Measurements from ENCODE around the gene ABCC11.

Gene ABCC11

DNA sequence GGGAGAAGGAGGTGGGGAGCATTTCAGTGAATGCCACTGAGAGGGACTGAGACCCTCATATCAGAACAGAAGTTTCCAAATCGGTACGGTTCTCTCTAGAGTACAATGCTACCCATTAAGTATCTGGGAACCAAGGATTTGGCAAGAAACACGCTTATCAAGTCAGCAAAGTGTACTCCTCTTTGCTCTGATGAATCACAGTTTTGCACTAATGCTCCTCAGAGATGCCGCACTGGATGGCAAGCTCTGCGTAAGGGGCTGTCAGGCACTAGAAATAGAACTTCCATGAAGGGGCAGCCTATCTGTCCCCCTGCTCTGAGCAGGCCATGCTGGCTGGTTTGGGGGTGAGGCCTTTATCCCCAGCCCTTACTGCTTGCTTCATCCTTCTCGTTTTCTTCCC is 86.8 kb downstream of the ABCC11 start:
- DNase-seq: no peak

DNA sequence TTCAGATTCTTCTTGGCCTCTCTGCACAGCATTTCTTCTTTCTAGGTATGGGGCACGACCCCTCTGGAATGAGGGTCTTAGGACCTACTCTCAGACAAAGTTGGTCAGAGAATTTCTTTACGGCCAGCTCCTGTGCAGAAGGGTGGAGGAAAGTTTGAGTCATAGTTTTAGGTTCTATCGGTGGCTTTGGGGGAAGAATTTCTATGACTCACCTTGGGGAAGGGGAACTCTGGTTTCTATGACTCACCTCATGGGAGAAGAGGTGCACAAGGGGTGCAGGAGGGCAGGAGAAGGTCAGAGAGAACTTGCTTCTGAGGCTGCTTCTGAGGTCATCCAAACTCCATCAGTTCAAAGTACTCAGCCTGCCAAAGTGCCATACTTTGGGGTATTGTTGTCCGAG is 89.0 kb downstream of the ABCC11 start:
- DNase-seq: no peak

- DNase-seq: no peak
Measured at GRCh38 chr16:48157794-48158193, 89.5 kb downstream of the ABCC11 start.

GRCh38 chr16:48157302-48157701 is 90.0 kb downstream of the ABCC11 start:
- no peak for DNase-seq

DNA sequence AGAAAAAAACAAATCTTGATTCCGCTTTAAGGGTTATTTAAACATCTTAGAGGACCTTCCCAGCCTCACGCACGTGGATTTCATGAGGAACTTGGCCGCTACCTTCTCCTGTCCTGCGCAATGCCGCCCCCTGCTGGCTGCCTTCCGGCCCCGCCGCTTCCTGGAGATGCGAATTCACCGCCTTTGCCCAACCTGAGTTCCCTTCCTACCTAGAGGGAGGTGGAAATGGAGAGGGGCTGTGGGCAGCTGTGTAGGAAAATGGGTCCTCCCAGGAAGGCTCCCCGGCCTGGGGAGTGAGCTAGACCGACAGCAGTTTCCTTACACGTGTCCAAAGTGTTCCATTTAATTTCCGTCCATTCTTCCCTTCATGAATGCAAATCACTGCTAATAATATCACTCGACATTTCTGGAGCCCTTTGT is 90.5 kb downstream of the ABCC11 start:
- DNase-seq: peak; percentile 67

- DNase-seq: no peak
Measured at GRCh38 chr16:48155926-48156789, 91.2 kb downstream of the ABCC11 start, which contains the start of gene ABCC12. Gene ABCC12 (minus strand): TSS chr16:48155993. CDS start chr16:48146424, 9,569 bp downstream.

- no peak for DNase-seq
Measured at GRCh38 chr16:48153774-48154173, 93.6 kb downstream of the ABCC11 start.

GRCh38 chr16:48152226-48152625 is 95.1 kb downstream of the ABCC11 start:
- no peak for DNase-seq

- no peak for DNase-seq
Measured at GRCh38 chr16:48150707-48151106, 96.6 kb downstream of the ABCC11 start.

GRCh38 chr16:48146710-48147109 is 100.6 kb downstream of the ABCC11 start:
- no peak for DNase-seq

- no peak for DNase-seq
Measured at GRCh38 chr16:48146131-48146530, 101.2 kb downstream of the ABCC11 start.

DNA sequence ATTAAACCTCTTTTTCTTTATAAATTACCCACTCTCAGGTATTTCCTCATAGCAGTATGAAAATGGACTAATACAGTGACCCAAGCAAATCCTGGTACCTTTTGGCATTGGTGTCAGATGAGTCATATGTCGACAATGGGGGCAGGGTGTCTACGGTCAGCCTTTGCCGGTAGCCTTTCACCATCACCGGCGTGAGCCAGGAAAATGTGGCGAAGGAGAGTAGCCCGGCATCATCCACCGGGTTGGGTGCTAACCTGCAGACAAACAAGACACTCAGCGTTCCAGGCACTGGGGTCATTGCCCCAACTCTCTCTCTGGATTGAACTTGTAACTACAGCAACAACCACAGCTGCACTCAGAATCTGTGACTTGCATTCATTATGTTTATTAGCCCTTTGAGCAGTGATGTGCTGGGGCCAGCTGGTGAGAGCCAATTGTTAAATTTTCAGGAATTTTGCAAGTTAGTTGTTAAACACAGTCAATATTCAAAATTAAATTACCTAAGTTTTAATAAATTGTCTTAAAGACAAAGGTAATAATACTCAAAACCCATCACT is 103.4 kb downstream of the ABCC11 start:
- no peak for DNase-seq

DNA sequence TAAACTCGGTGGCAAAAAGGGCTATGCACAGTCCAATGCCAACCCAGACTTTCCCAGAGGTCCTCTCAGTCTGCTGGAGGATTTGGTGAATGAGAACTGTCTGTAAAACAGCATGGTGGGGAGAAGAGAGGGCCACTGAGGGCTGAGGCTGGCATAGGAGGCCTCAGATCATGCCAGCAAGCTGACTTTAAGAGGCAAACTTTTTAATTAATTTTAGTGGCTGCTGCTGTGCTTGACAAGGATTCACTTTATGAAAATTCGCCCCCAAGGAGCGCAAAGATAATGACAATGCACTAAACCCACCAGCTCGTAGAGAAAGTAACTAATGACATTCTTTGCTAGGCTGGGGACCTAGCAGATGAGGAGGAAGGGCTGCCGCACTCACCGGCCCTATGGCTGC is 106.5 kb downstream of the ABCC11 start:
- DNase-seq: no peak

DNA sequence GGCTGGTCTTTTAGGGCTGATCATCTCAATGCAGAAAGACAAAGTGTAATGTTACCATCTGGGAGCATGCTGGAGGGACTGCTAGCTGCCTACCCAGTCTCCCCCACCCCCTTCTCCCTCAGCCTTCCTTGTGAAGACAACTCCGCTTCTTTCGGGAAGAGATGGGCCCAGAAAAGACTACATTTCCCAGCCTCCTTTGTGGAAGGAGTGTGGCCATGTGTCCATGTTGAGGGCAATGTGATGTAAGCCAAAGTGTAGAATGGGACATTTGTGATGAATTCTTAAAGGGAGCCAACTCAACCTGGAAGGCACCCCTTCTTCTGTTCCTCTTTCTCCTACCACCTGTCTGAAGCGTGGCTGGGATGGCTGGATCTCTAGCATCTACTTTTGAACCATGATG is 107.8 kb downstream of the ABCC11 start:
- DNase-seq: no peak

DNA sequence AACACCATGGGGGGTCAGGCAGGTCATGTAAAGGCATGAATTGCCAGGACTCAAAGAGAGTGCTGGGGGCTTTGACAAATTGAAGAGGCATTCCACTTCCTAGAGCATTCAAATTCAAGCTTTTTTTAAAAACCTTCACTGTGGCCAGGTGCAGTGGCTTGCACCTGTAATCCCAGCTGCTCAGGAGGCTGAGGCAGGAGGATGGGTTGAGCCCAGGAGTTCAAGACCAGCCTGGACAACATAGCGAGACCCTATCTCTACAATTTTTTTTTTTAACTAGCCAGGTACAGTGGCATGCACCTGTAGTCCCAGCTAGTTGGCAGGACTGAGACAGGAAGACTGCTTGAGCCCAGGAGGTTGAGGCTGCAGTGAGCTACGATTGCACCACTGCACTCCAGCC is 108.8 kb downstream of the ABCC11 start:
- DNase-seq: no peak

GRCh38 chr16:48137822-48138221 is 109.5 kb downstream of the ABCC11 start:
- no peak for DNase-seq

DNA sequence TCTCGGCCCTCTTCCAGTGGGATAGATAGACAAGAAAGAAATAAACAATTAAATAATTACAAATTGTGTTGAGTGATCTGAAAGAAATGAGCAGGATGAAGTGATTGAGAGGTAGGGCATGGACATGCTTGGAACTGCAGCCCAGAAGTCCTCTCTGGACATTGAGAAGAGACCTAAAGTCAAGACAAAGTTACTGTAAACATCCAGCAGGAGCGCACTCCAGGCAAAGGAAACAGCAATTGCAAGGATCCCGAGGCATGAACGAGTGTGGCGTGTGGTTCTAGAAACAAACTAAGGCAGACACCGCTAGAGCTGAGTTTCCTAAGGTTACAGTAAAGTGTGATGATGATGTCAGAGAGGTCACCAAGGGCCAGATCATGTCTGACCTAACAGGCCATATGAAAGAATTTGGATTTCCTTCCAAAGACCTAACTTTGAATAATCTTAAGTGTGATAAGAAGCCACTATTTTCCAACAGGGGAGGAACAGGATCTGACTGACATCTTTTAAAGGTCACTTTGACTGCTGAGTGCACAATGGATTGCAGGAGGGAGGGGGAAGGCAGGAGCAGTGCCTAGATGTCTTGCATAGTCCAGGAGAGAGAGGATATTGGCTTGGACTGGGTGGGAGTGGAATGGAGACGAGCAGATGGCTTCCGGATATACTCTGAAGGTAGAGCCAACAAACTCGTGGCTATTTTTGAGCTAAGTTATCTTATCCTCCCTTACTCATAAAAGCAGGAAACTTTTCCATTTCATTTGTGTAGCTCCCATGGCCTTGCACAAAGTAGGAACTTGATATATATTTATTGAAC is 110.6 kb downstream of the ABCC11 start:
- DNase-seq: no peak

GRCh38 chr16:48133455-48134211 is 113.7 kb downstream of the ABCC11 start:
- DNase-seq: no peak

DNA sequence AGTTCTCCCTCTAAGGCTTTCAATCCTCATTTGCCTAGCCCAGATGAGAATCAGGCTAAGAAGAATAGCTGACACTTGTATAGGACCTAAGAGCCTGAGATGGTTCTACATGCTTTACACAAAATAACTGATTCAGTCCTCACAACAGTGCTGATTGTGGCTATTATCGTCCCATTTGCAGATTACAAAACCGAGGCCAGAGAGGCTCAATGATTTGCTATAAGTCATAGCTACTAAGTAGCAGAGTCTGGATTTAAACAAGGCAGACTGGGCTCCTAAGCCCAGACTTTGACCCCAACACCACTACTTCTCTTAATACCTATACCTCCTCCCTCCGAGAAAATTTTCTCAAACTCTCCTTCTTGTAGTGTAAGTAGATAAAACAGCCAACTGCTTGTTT is 114.6 kb downstream of the ABCC11 start:
- no peak for DNase-seq

DNA sequence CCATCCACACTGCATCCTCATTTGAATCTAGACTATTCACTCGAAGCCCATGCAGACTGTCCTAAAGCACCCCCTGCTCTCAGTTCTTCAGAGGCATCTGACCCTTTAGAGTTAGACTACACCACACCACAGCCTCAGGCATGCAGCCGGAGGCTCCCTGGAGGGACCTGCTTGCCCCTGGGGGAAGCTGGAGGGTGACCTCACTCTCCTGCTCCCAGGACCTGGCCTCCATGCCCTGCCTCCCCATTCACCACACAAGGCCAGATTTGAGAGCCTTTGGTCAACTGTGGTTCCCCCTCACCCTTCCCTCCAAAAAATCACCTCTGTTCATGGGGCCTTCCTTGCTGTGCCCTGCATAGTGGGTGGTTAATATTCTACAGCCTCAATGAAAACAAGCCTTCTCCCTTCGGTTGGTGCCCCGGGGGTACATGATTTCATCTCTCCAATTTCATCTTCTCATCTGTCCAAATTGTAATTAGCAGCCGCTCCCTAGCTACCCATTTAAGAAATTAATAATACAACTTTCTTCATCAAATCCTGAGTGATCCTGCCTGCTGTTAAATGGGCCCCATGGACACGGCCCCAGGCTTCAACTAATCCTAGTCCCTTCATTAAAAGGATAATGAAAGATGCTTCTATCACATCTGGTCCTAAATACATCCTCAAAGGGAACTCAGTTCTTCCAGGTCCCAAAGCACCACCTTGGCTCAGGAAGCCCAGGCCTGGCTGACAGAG is 116.0 kb downstream of the ABCC11 start:
- DNase-seq: no peak

DNA sequence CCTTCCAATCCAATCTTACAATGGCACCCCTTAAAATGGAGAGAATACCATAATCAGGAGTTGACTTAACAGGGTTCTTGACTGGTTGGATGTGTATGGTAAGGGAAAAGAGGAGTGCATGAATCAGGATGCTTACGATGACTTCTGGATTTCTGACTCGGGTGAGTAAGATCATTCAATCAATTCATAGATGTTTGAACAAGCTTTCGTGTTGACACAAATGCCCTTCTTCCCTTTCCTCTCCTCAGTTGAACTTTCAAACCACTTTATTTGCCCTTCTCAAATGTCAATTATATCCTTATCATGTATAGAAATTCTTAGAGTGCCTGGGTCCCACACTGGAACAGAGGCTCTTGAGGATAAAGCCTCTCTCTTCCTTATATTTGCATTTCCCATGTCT is 117.4 kb downstream of the ABCC11 start:
- DNase-seq: no peak

GRCh38 chr16:48128769-48129168 is 118.6 kb downstream of the ABCC11 start:
- DNase-seq: no peak
